Measurements from ENCODE around the gene GRIK2.

GRIK2 gene

DNA sequence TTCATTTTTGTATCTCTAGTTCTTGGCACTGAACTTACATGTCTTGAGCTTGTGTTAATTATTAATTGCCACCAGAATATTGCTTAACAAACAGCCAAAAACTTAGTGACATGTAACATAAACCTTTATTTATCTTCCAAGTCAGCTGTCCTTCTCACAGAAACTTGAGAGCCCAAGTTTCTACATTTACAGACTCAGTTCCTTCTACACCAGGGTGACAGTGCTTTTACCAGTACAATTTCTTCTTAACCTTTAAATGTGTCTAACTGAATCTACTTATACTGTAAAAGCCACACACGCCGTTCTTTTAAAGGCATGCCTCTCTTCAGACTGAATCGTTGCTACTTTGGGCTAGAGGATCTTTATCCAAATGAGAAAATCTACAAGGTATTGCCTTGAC lies 539.2 kb downstream of the GRIK2 start:
- H3K4me3 ChIP-seq (ENCODE audit: low read depth, low read length): no peak overlapping the region
- TF ChIP-seq, protein P1, sequence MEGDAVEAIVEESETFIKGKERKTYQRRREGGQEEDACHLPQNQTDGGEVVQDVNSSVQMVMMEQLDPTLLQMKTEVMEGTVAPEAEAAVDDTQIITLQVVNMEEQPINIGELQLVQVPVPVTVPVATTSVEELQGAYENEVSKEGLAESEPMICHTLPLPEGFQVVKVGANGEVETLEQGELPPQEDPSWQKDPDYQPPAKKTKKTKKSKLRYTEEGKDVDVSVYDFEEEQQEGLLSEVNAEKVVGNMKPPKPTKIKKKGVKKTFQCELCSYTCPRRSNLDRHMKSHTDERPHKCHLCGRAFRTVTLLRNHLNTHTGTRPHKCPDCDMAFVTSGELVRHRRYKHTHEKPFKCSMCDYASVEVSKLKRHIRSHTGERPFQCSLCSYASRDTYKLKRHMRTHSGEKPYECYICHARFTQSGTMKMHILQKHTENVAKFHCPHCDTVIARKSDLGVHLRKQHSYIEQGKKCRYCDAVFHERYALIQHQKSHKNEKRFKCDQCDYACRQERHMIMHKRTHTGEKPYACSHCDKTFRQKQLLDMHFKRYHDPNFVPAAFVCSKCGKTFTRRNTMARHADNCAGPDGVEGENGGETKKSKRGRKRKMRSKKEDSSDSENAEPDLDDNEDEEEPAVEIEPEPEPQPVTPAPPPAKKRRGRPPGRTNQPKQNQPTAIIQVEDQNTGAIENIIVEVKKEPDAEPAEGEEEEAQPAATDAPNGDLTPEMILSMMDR (IDR thresholded peaks at IDR 0.05; ENCODE audit: control insufficient read depth, extremely low read depth, insufficient read depth): no peak
- no peak for DNase-seq (ENCODE audit: low read depth)

DNA sequence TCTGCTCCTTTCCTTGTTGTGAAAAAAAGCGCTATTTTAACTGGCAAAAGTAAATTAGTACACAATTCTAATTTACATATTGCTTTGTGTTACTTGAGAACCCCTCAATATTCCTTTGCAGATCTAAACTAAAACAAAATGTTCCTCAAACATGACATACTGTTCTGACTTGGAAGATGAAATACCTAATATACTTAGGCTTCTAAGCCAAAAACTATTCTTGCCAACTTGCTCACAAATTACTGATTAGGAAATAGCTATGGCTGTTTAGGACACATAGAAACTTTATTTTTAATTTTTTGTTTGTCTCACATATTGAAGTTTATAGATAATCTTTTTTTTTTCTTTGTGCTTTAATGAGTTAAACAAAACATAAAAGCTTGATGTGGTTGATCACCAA lies 542.2 kb downstream of the GRIK2 start:
- TF ChIP-seq, protein P1 (IDR thresholded peaks at IDR 0.05; ENCODE audit: control insufficient read depth, extremely low read depth, insufficient read depth): no peak
- no peak for DNase-seq (ENCODE audit: low read depth)
- no peak overlapping the region for H3K4me3 ChIP-seq (ENCODE audit: low read depth, low read length)

DNA sequence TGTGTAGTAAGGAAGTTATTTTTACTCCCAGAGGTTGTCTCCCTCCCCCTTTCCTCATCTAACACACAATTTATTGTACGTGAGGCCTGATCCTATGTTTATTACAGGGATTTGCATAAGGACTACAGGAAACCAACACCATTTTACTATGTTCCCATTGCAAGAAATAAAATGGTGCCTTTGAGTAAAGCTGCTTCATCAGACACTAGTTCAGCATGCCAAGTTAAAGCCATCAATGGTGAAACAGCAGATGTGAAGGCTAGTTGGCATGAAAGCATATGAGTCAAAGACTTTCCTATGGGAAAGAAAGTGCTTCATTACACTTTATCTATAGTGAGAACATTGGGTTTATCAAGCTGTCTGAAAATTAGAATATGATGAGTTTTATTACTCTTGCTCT lies 543.0 kb downstream of the GRIK2 start:
- H3K4me3 ChIP-seq (ENCODE audit: low read depth, low read length): no peak overlapping the region
- no peak for DNase-seq (ENCODE audit: low read depth)

DNA sequence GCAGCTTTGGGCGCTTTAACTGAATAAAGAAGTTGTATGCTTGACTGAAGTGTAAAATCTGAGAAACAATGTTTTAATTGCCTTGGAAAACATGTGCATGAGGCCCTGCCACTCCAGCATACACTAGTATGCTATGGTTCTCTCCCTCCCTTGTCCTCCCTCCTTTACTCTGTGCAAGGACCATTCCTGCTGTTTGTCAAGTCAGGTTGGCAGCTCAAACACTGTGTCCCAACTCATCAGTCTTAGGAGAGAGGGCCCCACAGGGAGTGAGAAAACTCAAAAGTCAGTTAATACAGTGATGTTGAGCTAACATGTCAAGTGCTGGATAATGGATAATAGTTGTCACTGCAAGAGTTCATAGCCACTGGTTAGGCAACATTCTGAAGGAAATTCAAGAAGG lies 543.6 kb downstream of the GRIK2 start:
- TF ChIP-seq, protein P1 (IDR thresholded peaks at IDR 0.05; ENCODE audit: control insufficient read depth, extremely low read depth, insufficient read depth): no peak
- no peak overlapping the region for H3K4me3 ChIP-seq (ENCODE audit: low read depth, low read length)
- DNase-seq (ENCODE audit: low read depth): no peak

More for the DNA sequence above, 543.0 kb downstream of the GRIK2 start:
- TF ChIP-seq, protein P1 (IDR thresholded peaks at IDR 0.05; ENCODE audit: control insufficient read depth, extremely low read depth, insufficient read depth): no peak

DNA sequence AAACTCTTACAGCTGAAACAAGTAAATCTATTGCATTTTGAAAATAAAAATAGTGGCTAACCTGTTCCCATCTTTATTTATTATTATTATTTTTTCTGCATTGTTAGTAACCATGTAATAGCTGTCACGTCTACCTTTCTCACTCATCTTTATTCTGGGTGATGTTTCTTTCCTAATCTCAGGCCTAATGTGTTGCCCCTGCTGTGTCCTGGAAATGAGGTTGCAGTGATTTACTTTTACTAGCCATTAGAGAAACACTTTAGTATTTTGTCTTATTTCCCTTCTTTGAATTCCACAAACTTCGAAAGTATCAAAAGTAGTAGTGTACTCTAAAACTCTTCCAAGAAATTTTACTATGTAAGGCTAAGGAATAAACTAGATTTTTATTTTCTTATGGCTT lies 546.9 kb downstream of the GRIK2 start:
- TF ChIP-seq, protein P1 (IDR thresholded peaks at IDR 0.05; ENCODE audit: control insufficient read depth, extremely low read depth, insufficient read depth): no peak
- H3K4me3 ChIP-seq (ENCODE audit: low read depth, low read length): no peak overlapping the region
- DNase-seq (ENCODE audit: low read depth): no peak

DNA sequence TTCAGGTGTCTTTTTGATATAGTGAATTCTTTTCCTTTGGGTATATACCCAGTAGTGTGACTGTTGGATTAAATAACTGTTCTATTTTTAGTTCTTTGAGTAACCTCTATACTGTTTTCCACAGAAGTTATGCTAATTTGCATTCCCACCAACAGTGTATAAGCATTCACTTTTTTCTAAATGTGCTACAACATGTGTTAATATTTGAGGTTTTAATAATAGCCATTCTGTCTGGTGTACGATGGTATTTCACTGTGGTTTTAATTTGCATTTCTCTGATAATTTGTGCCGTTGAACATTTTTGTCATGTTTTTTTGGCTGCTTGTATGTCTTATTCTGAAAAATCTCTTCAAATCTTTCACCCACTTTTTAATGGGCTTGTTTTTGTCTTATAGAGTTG lies 563.5 kb downstream of the GRIK2 start:
- DNase-seq (ENCODE audit: low read depth): no peak
- H3K4me3 ChIP-seq (ENCODE audit: low read depth, low read length): no peak overlapping the region
- TF ChIP-seq, protein P1 (IDR thresholded peaks at IDR 0.05; ENCODE audit: control insufficient read depth, extremely low read depth, insufficient read depth): no peak

DNA sequence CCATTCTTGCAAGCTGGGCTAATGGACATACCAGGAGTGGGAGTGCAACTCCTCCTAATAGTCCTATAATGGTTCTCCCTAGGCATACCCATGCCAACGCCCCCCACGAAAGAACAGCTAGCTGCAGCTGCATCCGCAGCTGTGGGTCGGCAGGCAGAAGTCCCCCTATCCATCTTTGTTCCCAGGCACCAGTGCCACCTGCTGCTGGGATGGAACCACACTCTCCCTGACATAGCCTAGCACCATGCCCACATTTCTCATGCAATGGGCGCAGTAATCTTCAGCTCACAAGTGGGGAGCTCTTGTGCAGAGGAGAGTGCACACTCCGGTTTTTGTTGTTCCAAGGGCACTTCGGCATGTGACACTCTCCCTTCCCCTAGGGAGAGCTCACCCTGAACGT lies 567.8 kb downstream of the GRIK2 start:
- TF ChIP-seq, protein P1 (IDR thresholded peaks at IDR 0.05; ENCODE audit: control insufficient read depth, extremely low read depth, insufficient read depth): no peak
- DNase-seq (ENCODE audit: low read depth): no peak

More for the DNA sequence above, 567.8 kb downstream of the GRIK2 start:
- H3K4me3 ChIP-seq (ENCODE audit: low read depth, low read length): no peak overlapping the region

All from LNCaP clone FGC (cell line).